NCI-H2029 treated with DMSO at 0.1 percent for 48 hours (cell line): ENCODE measurements around the gene COPS3.
"Not testable (repeated sequence)": the region's sequence is repeated elsewhere in the genome, so short reads cannot be mapped to it uniquely, and the experiment has no call there.

Experiments
- DNase-seq: peaks from one replicate; lab custom pipeline; 2025; lab: John Stamatoyannopoulos, UW

Gene COPS3

DNA sequence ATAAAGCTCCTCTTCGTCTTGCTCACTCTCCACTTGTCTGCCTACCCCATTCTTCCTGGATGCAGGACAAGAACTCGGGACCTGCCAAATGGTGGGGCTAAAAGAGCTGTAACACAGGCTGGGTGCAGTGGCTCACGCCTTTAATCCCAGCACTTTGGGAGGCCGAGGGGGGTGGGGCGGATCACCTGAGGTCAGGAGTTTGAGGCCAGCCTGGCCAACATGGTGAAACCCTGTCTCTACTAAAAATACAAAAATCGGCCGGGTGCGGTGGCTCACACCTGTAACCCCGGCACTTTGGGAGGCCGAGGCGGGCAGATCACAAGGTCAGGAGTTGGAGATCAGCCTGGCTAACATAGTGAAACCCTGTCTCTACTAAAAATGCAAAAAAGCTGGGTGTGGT, 20.6 kb upstream of the COPS3 start:
- not testable (repeated sequence) for DNase-seq

DNA sequence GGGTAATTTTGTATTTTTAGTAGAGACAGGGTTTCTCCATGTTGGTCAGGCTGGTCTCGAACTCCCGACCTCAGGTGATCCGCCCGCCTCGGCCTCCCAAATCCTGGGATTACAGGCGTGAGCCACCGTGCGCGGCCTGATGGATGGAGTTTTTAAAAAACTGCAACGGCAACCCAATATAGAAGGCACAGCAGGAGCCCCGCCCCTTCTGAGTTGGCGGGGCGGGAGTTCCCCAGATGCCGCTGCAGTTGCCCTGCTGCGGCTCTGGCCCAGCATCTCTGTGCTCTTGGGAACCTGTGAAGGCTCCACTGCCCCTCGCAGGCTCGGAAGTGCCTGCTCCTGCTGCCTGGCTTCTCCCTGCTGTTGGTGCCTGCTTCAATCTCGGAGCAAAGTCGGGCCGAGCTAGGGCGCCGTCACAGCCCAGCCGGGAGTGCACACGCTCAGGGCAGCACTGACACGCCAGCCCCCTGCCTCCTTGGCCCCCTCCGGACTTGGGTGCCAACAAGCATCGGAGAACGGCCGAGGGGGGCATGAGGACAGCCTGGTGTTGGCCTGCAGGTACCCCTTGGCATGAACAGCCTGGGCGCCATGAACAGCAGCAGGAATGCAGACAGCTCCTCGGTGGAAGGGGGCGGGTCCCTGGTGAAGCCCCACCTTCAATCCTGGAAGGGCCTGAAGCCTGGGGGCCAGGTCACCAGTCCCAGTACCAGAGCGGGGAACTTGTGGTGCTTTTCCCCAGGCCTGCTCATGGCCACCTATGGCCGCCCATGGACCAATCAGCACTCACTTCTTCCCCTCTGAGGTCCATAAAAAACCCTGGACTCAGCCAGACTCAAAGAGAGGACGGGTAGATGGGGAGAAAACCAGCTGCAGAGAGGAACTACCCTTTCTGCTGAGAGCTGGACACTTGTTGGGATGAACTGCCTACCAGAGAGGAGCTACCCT, 19.9 kb upstream of the COPS3 start:
- DNase-seq: no peak

DNA sequence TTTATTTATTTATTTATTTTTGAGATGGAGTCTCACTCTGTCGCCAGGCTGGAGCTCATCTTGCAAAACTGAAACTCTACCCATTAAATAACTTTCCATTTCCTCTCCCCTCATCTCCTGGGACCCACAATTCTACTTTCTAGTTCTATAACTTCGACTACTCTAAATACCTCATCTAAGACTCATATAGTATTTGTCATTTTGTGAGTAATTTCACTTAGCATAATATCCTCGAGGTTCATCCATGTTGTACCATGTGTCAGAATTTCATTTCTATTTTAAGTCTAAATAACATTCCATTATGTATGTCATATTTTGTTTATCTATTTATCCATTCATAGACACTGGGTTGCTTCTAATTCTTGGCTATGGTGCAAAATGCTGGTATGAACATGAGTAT, 17.1 kb upstream of the COPS3 start:
- no peak for DNase-seq

DNA sequence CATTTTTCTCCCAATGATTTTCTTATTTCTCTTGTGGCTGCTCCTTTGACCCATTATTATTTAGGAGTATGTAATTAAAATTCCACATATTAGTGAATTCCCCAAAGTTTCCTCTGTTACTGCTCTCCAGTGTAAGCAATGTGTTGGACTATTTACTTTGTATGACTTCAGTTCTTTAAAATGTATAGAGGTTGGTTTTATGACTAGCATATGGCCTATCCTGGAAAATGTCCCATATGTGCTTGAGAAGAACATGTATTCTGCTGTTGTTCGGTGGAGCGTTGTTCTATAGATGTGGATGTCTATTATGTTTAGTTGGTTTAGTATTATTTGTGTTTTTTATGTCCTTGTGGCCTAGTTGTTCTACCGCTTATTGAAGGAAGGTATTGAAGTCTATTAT, 16.2 kb upstream of the COPS3 start:
- no peak for DNase-seq

DNA sequence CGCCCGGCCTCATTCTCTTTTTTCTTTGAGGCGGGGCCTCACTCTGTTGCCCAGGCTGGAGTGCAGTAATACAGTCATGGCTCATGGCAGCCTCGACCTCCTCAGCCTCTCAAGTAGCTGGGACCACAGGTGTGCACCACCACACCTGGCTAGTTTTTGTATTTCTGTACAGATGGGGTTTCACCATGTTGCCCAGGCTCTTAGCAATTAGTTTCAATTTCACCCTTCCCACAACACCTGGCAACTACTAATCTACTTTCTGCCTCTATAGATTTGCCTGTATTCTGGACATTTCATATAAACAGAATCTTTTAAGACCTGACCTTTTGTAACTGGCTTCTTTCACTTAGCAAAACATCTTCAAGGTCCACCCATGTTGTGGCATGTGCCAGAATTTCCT, 14.1 kb upstream of the COPS3 start:
- DNase-seq: no peak

DNA sequence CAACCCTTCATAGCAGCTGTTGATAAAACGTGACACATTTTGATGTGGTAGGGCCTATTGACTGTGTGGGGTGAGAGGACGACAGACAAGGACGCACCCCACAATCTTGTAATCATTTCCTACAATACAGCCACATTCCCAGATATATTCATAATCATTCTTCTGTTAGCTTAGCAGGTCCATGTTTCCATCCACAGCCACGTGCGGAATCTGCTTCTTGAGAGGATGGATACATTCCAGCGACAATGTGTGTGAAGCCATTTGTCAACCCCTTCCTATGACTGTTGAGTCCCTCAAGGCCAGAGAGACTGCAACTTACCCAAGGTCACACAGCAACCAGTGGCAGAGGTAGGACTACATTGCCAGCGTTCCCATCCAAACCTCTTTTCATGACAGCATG, 8.7 kb upstream of the COPS3 start:
- DNase-seq: no peak

DNA sequence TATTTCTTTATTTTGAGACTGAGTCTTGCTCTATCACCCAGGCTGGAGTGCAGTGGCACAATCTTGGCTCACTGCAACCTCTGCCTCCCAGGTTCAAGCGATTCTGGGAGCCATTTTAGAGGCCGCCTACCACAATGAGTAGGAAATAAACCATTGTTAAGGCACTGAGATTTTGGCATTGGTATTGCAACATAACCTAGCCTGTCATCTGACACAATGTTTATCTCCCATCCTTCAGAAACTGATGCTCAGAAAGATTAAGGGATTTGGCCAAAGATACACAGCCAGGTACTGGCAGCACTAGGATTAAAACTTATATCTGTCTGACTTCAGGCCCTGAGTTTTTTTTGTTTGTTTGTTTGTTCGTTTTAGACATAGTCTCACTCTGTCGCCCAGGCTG, 8.0 kb upstream of the COPS3 start:
- DNase-seq: no peak

DNA sequence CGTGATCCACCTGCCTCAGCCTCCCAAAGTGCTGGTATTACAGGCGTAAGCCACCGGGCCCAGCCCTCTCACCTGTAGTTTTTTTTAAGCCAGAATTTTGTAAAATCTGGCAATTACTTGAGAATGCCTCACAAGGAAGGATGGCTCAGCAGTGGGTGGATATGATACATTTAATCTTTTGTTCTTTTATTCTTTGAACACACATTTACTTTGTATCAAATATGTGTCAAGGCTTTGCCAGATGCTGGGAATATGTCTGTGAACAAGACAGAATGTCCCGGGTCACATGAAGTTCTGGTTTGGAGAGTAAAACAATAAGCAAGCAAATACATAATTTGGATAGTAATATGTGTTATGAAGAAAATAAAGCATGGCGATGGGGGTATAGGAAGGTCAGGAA, 4.9 kb upstream of the COPS3 start:
- no peak for DNase-seq

DNA sequence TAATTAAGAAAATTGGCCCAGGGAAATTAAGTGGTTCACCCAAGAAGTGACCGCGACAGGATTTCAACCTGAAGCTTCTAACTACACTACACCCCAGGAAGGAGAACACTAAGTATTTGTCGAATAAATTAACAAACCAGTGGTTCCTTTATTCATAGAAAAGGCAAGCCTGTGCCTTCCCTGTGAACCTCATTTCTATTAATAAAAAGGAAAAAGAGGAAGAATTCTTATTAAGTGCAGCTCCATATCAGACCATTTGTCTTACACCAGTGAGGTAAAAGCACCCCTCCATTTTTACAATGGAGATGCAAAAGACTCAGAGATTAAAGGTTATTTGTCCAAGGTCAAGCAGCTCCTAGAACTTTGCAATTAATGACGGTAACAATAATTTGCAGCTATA, 1.7 kb downstream of the COPS3 start:
- no peak for DNase-seq

DNA sequence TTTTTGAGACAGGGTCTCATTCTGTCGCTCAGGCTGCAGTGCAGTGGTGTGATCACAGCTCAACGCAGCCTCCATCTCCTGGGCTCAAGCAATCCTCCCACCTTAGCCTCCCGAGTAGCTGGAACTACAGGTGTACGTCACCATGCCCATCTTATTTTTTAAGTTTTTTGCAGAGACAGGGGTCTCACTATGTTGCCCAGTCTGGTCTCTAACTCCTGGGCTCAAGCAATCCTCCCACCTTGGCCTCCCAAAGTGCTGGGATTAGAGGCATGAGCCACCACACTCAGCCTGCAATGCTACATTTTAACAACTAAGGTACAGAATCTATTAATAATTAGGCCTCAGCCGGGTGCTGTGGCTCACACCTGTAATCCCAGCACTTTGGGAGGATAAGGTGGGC, 3.6 kb downstream of the COPS3 start:
- not testable (repeated sequence) for DNase-seq

DNA sequence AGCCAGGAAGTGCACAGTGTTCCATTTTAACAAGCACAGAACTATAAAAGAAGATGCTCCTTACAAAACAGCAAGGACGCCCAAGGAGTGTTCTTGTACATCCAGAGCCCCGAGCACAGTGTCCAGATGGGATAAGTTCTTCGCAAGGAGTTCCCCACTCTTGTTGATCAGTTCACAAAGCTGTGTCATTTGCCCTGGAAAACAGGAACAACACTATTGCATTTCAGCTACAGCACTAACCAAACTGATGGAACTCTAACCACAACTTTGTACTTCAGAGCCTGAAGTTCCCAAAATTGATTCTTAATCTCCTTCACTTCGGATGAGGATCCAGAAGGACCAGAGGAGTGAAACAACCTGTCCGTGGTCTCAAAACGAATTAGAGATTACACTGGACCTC, 5.1 kb downstream of the COPS3 start:
- DNase-seq: no peak

DNA sequence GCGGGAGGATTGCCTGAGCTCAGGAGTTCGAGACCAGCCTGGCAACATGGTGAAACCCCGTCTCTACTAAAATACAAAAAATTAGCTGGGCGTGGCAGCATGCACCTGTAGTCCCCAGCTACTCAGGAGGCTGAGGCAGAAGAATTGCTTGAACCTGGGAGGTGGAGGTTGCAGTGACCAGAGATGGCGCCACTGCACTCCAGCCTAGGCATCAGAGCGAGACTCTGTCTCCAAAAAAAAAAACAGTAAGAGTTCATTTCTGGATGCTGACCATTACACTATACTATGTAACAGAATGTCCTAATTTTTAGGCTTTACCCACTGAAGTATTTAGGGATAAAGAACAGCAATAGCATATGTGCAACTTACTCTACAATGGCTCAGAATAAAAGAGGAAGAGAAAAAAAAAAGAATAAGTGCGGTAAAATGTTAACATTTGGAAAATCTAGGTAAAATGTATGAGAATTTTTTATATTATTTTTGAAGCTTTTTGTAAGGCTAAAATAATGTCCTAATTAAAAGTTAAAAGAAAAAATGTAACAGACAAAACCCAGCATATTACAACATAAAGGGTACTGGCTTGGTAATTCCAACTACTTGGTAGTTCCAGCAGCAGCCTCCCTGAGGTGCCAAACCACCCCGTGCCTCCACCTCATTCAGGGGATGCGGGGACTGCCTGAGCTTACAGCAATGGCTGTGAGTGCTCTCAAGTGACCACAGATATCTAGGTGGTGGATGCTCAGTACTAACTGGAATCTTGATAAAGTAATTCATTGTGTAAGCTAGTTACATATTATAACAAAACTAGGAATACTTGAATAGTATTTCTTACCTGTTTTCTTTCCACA, 10.9 kb downstream of the COPS3 start:
- no peak for DNase-seq

DNA sequence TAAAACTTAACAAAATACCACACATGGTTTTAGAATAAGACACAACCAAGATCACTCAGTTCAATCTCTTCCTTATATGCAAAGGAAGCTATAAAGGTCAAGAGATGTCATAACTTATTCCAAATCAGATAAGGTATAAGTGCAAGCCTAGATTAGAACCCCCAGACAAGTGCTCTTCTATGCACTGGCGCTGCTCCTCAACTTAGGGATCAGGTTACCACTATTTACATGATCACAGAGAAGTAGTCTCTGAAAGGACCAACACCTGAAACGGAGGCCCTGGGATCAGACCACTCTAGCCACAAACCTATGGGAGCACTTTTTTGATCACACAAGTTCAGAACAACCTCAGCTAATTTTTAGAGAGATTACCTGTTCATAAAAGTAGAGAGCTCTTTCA, 16.6 kb downstream of the COPS3 start:
- DNase-seq: peak; percentile 56

DNA sequence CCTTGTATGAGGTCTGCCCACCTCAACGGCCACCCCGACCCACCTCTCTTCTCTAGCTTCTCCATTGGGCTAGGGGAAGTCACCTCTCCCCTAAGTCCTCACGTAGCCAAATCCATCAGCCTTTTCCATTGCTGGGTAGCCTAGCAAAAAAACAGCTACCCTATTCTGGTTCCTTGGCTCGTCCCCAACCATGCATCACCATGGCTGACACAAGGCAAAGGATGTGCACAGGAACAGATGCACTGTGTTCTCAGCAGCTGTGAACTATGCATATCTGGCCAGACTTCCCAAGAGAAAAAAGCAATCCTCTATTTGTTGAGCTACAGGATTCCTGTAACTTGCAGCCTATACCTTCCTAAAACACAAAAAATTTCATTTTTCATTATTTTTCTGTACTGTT, 22.0 kb downstream of the COPS3 start:
- no peak for DNase-seq

DNA sequence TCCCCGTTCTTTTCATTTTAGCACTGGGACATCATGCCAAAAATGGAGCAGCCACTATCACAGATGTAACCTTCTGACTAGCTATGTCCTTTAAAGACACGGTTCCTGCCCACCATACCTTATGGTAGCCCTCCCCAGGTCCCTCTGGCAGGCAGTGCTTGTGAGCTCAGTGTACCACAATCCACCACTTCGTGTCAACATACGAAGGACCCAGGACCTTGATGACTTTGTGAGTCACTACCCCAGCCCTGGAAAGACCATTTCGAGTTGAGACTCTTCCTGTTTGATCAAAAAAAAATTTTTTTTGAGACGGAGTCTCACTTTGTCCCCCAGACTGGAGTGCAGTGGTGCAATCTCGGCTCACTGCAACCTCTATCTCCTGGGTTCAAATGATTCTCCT, 23.0 kb downstream of the COPS3 start:
- no peak for DNase-seq

DNA sequence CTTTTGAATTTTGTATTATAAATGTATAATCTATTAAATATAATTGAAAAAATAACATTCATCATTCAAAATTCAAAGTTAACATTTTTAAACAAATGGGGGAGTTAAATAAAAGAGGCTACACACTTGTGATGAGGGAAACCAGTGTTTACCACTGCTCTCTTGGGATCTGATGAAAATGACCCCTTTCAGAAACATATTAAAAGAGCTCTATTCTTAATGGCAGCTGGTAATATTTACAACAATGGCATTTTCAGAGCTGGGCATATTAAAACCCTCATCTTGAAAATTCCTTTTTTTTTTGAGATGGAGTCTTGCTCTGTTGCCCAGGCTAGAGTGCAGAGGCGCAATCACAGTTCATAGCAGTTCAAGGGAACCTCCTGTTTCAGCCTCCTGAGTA, 24.7 kb downstream of the COPS3 start:
- no peak for DNase-seq

DNA sequence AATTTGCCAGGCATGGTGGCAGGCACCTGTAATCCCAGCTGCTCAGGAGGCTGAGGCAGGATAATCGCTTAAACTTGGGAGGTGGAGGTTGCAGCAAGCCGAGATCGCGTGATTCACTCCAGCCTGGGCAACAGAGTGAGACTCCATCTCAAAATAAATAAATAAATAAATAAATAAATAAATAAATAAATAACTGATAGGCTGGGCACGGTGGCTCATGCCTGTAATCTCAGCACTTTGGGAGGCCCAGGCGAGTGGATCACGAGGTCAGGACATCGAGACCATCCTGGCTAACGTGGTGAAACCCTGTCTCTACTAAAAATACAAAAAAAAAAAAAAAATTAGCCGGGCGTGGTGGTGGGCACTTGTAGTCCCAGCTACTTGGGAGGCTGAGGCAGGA, 25.4 kb downstream of the COPS3 start:
- not testable (repeated sequence) for DNase-seq

DNA sequence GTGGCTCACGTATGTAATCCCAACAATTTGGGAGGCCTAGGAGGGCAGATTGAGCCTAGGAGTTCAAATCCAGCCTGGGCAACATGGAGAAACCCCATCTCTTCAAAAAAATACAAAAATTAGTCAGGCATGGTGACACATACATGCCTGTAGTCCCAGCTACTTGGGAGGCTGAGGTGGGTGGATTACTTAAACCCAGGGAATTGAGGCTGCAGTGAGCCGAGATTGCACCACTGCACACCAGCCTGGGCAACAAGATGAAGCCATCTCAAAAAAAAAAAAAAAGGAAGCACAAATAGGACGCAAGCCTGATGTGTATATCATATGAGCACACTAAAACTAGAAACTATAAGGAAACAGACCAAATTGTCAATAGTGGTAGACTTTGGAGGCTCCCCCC, 27.0 kb downstream of the COPS3 start:
- no peak for DNase-seq

DNA sequence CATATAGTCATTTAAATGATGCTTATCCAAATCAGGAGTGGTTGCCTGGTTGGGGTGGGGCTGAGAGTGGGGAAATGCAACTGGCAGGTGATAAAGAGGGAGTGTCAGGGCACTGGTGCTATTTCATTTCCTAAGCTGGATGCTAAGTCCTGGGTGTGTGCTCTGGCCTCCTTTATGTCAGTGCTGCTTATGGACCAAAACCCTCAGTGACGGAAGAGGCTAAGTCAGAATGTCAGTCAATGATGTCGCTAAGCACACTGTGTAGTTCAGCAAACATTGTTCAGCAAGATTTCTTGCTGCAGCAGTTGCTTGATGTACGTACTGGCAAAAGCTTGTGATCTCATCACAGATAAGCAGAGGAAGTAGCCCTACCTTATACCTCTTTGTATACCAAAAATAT, 27.6 kb downstream of the COPS3 start:
- no peak for DNase-seq

DNA sequence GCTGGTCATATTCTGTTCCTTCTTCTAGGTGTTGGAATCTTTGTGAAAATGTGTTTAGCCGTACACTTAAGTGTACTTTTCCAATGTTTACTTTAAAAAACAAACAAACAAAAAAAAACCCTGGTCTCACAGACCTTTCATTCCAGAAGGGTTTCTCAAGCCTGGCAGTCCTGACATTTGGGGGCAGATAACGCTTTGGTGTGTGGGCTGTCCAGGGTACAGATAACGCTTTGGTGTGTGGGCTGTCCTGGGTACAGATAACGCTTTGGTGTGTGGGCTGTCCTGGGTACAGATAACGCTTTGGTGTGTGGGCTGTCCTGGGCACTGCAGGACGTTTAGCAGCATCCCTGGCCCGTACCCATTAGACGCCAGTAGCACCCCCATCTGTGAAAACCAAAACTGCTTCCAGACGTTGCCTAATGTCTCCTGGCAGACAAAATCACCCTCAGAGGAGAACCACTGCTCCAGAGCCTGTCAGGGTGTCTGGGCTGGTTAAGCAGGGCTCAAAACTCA, 28.8 kb downstream of the COPS3 start:
- no peak for DNase-seq

DNA sequence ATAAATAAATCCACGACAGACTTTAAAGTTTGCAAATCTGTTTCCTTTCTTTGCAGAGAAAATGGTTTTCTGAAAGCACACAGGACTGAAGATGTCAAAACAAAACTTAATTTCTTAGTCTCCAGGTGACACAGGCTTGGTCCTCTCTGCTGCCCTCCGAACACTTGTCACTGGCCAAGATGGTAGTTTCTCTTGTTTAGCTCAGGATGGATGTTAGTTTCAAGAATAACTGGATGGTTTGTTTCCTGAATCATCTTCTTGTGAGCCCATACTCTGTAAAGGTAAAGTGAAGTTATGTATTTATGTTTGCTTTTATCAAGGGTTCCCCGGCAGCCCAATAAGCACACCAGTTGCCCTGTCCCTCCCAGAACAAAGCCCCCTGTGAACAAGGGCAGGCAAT, 34.2 kb downstream of the COPS3 start:
- no peak for DNase-seq

DNA sequence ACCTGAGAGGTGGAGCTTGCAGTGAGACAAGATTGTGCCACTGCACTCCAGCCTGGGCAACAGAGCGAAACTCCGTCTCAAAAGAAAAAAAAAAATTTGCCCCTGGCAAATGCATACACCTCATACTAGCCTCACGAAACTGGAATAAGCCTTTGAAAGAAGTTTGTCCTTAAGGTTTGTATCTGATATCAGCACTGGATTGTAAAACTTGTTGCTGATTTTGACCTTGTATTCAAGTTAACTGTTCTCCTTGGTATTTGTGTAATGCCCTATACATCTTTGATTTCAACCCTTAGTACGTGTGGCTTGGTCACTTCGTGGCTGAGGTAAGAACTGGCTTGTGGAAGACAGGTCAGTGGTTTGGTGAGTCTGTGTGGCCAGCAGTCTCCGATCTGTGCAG, 37.9 kb downstream of the COPS3 start:
- no peak for DNase-seq

DNA sequence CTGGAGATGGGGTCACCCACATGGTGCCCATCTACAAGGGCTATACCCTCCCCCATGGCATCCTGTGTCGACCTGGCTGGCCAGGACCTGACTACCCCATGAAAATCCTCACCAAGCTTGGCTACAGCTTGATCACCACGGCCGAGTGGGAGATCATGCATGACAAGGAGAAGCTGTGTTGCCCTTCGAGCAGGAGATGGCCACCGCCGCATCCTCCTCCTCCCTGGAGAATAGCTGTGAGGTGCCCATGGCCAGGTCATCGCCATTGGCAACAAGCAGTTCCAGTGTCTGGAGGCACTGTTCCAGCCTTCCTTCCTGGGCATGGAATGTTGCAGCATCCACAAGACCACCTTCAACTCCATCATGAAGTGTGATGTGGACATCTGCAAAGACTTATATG, 38.8 kb downstream of the COPS3 start:
- DNase-seq: no peak
